ENCODE data around the gene RASA1.

RASA1 gene

DNA sequence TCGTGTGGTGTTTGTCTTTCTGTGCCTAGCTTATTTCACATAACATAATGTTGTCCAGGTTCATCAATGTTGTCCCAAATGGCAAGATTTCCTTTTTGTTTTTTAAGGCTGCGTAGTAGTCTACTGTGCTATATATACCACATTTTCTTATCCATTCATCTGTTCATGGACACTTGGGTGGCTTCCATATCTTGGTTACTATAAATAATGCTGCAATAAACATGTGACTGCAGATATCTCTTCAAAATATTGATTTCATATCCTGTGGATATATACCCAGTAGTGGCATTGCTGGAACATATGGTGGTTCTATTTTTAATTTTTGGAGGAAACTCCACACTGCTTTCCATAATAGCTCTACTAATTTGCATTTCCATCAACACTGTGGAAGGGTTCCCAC is 170.5 kb downstream of the RASA1 start:
- no peak for DNase-seq (ENCODE audit: low read depth in 2 of 2, low spot score in 1 of 2)
